Mucosa of stomach (tissue), 1 donor: ENCODE results near the gene ATP6V1C2.

ENCODE experiments used
- H3K27me3 ChIP-seq: one replicate; pipeline ENCODE4 v1.7.0; 2013; ENCODE audit warnings: mild to moderate bottlenecking, low read length; ENCODE audit not compliant: control insufficient read depth, insufficient read depth
- H3K36me3 ChIP-seq: one replicate; pipeline ENCODE4 v1.7.0; 2013; ENCODE audit warnings: low read length; ENCODE audit not compliant: control insufficient read depth, insufficient read depth
- H3K4me1 ChIP-seq: one replicate; pipeline ENCODE4 v1.7.0; 2013; ENCODE audit warnings: mild to moderate bottlenecking, low read length; ENCODE audit not compliant: control insufficient read depth, insufficient read depth
- H3K4me3 ChIP-seq: one replicate; pipeline ENCODE4 v1.7.0; 2013; ENCODE audit warnings: low read length
- H3K9ac ChIP-seq: one replicate; pipeline ENCODE4 v1.7.0; 2013; ENCODE audit warnings: mild to moderate bottlenecking, low read length, moderate library complexity
- H3K9me3 ChIP-seq: one replicate; pipeline ENCODE4 v1.7.0; 2013; ENCODE audit warnings: mild to moderate bottlenecking, low read length, moderate library complexity; ENCODE audit not compliant: control insufficient read depth
- donor health status: Pancreatic carcinoma.

Gene ATP6V1C2

GRCh38 chr2:10721396-10722251, at the start of gene ATP6V1C2:
TSS of gene ATP6V1C2 (plus strand) at chr2:10721630. CDS start at chr2:10722850, 1,220 bp downstream.
- Histone ChIP-seq H3K4me3 (no peak within 1 kb of the TSS), H3K9ac (no peak within 1 kb of the TSS), H3K27me3 (peaks cover 42% of the 10 kb centered on the region), H3K36me3 (no peaks in the 10 kb centered on the region), H3K4me1 (peaks cover 11% of the 10 kb centered on the region), H3K9me3 (no peaks in the 10 kb centered on the region)

GRCh38 chr2:10675131-10675530, 46.3 kb upstream of the ATP6V1C2 start:
- Histone ChIP-seq H3K36me3 (no peaks in the 10 kb centered on the region), H3K4me3 (no peak overlapping the region), H3K9me3 (no peaks in the 10 kb centered on the region), H3K9ac (no peak overlapping the region), H3K27me3 (no peaks in the 10 kb centered on the region), H3K4me1 (no peaks in the 10 kb centered on the region)

GRCh38 chr2:10678225-10678624, 43.2 kb upstream of the ATP6V1C2 start:
- Histone ChIP-seq H3K4me1 (no peaks in the 10 kb centered on the region), H3K9me3 (no peaks in the 10 kb centered on the region), H3K4me3 (no peak overlapping the region), H3K9ac (no peak overlapping the region), H3K27me3 (no peaks in the 10 kb centered on the region), H3K36me3 (no peaks in the 10 kb centered on the region)

- no peaks in the 10 kb centered on the region for H3K27me3 ChIP-seq
- H3K9me3 ChIP-seq = no peaks in the 10 kb centered on the region
- H3K4me3 ChIP-seq = no peak overlapping the region
- H3K36me3 ChIP-seq = no peaks in the 10 kb centered on the region
- H3K9ac ChIP-seq = no peak overlapping the region
- H3K4me1 ChIP-seq = no peaks in the 10 kb centered on the region
Observed at GRCh38 chr2:10680214-10680613, 41.2 kb upstream of the ATP6V1C2 start.

GRCh38 chr2:10680957-10681356, 40.5 kb upstream of the ATP6V1C2 start:
- Histone ChIP-seq H3K4me3 (no peak overlapping the region), H3K36me3 (no peaks in the 10 kb centered on the region), H3K27me3 (no peaks in the 10 kb centered on the region), H3K4me1 (no peaks in the 10 kb centered on the region), H3K9me3 (no peaks in the 10 kb centered on the region), H3K9ac (no peak overlapping the region)

GRCh38 chr2:10686176-10686730, 35.2 kb upstream of the ATP6V1C2 start:
- H3K36me3 ChIP-seq = no peaks in the 10 kb centered on the region
- peaks cover 9% of the 10 kb centered on the region for H3K4me1 ChIP-seq
- H3K9ac ChIP-seq = no peak overlapping the region
- H3K9me3 ChIP-seq = no peaks in the 10 kb centered on the region
- H3K27me3 ChIP-seq = no peaks in the 10 kb centered on the region
- no peak overlapping the region for H3K4me3 ChIP-seq

- Histone ChIP-seq H3K4me1 (peaks cover 9% of the 10 kb centered on the region), H3K9ac (peak overlapping the region; percentile 97), H3K36me3 (no peaks in the 10 kb centered on the region), H3K27me3 (no peaks in the 10 kb centered on the region), H3K4me3 (peak overlapping the region; percentile 99), H3K9me3 (no peaks in the 10 kb centered on the region)
Observed at GRCh38 chr2:10688921-10689807, 32.3 kb upstream of the ATP6V1C2 start.

GRCh38 chr2:10691521-10691920, 29.9 kb upstream of the ATP6V1C2 start:
- no peak overlapping the region for H3K4me3 ChIP-seq
- no peaks in the 10 kb centered on the region for H3K36me3 ChIP-seq
- no peak overlapping the region for H3K9ac ChIP-seq
- H3K9me3 ChIP-seq = no peaks in the 10 kb centered on the region
- no peaks in the 10 kb centered on the region for H3K27me3 ChIP-seq
- peaks cover 9% of the 10 kb centered on the region for H3K4me1 ChIP-seq

- Histone ChIP-seq H3K9ac (no peak overlapping the region), H3K27me3 (no peaks in the 10 kb centered on the region), H3K4me3 (no peak overlapping the region), H3K36me3 (no peaks in the 10 kb centered on the region), H3K9me3 (no peaks in the 10 kb centered on the region), H3K4me1 (no peaks in the 10 kb centered on the region)
Observed at GRCh38 chr2:10700078-10700803, 21.2 kb upstream of the ATP6V1C2 start.

GRCh38 chr2:10704034-10704594, 17.3 kb upstream of the ATP6V1C2 start:
- H3K4me1 ChIP-seq = no peaks in the 10 kb centered on the region
- H3K9me3 ChIP-seq = no peaks in the 10 kb centered on the region
- H3K9ac ChIP-seq = no peak overlapping the region

GRCh38 chr2:10706033-10706432, 15.4 kb upstream of the ATP6V1C2 start:
- H3K4me3 ChIP-seq = no peak overlapping the region
- H3K4me1 ChIP-seq = no peaks in the 10 kb centered on the region
- H3K27me3 ChIP-seq = peaks cover 6% of the 10 kb centered on the region
- no peak overlapping the region for H3K9ac ChIP-seq
- H3K36me3 ChIP-seq = no peaks in the 10 kb centered on the region
- H3K9me3 ChIP-seq = no peaks in the 10 kb centered on the region

More at GRCh38 chr2:10704034-10704594, 17.3 kb upstream of the ATP6V1C2 start:
- H3K27me3 ChIP-seq = peaks cover 3% of the 10 kb centered on the region
- H3K4me3 ChIP-seq = no peak overlapping the region
- H3K36me3 ChIP-seq = no peaks in the 10 kb centered on the region
